Measurements from ENCODE around the gene CLEC16A.

CLEC16A gene

GRCh38 chr16:11060842-11061241 is 116.5 kb downstream of the CLEC16A start:
- in situ Hi-C loops (cut with MboI; ENCODE audit: low pct_unique_long_range_greater_than_20kb, low sequenced_read_pairs) = no loop called here

DNA sequence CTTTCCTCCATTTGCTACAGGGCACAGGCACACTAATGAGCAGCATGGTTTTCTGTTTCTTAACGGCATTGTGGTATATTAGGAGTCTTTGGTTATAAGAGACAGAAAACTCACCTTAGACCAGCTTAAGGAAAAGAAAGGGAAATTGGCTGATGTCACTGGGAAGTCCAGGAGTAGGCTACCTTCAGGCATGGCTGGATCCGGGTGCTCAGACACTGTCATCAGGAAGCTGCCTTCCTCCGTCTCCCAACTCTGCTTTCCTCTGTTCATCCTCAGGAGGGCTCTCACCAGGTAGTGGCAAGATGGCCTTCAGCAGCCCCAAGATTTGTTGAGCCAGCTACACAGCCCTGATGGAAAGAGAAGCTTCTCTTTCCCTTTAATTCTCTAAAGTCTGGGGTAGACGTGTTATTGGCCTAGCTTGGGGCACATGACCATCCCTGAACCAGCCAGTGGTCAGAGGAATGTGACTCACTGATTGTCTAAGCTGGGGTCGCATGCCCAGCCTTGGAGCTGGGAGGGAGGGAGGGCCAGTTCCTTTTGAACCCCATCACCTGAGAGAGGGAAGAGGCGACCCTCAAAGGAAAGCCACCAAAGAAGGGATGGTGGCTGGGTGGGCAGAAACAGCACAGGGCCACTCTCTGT is 117.4 kb downstream of the CLEC16A start:
- in situ Hi-C loops (cut with MboI; ENCODE audit: low pct_unique_long_range_greater_than_20kb, low sequenced_read_pairs) = no loop called here
- DNase-seq = no peak

More at GRCh38 chr16:11060842-11061241, 116.5 kb downstream of the CLEC16A start:
- no peak for DNase-seq

DNA sequence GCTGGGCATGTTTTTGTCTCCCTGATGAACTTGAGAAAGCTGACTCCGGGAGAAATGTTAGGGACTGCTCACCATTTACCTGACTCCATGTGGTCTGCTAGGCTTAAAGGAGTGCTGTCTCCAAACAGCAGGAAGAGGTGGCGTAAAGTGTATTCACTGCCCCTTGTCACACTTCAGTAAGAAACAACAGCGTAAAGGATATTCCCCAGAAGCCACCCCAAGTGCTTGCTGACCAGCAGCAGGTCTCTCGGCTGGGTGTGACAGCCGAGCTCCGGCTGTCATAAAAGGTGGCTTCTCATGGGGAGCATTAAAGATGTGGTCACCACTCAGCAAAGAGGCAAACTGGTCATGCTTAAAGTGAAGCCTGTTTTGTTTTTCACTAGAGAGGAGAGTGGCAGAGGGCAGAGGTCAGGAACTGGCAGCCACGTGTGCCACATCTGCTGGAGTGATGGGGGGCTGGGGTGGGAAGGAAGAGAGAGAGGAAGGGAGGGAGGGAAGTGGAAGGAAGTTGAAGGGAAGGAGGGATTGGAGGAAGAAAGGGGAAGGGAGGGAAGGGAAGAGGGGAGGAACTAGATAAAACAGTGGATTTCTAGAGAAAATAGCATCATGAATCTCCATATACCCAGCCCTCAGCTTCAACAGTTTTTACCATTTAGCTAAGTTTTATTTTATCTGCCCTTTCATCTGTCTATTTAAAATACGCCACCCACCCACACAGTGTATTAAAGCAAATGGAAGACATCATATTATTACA is 119.3 kb downstream of the CLEC16A start:
- in situ Hi-C loops (cut with MboI; ENCODE audit: low pct_unique_long_range_greater_than_20kb, low sequenced_read_pairs) = no loop called here
- no peak for DNase-seq

DNA sequence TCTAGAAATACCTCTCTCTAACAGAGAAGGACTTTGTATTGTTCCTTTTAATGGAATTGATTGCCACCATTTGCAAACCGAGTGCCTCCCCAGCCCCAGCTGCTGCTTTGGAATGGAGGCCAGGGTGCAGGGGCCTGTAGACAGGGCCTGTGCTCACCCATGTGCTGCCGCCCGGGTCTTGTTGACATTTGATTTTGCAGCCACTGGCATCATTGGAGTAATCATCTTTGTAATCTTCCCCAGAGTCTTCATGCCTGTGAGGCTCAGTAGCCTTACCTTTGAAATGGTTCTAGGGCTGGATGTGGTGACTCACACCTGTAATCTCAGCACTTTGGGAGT is 119.8 kb downstream of the CLEC16A start:
- in situ Hi-C loops (cut with MboI; ENCODE audit: low pct_unique_long_range_greater_than_20kb, low sequenced_read_pairs) = no loop called here
- DNase-seq = no peak

- no peak for DNase-seq
- in situ Hi-C loops (cut with MboI; ENCODE audit: low pct_unique_long_range_greater_than_20kb, low sequenced_read_pairs) = no loop called here
These were observed 120.5 kb downstream of the CLEC16A start for GRCh38 chr16:11064851-11065250.

DNA sequence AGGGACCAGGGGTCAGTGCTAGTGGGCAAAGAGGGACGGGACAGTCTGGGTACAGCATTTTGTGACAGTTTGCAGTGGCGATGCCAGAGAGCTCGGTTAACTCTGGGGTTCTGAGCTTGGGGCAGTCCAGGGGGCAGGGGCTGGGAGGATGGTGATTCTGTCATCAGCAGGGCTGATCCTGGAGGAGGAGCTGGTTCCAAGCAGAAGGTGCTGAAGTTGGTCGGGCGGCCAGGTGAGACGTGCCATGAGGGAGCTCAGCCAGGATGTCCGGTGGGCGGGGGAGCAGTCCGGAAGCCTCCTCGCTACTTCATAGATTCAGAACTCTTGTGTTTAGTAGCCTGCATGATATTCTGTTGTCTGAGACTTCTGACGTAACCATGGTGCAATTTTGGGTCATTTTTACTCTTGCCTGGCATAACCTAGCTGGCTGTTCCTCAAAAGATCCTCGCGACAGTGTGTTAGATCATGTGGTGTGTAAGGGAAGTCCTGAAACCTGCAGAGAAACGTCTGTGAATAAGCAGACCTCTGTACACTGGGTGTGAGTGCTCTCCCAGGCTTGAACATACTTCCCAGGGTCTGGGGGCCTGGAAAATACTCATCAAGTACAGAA is 122.0 kb downstream of the CLEC16A start:
- in situ Hi-C loops (cut with MboI; ENCODE audit: low pct_unique_long_range_greater_than_20kb, low sequenced_read_pairs) = no loop called here

GRCh38 chr16:11067266-11067665 is 122.9 kb downstream of the CLEC16A start:
- in situ Hi-C loops (cut with MboI; ENCODE audit: low pct_unique_long_range_greater_than_20kb, low sequenced_read_pairs) = no loop called here
- DNase-seq = no peak

More for the DNA sequence above, 122.0 kb downstream of the CLEC16A start:
- peak; percentile 52 for DNase-seq

DNA sequence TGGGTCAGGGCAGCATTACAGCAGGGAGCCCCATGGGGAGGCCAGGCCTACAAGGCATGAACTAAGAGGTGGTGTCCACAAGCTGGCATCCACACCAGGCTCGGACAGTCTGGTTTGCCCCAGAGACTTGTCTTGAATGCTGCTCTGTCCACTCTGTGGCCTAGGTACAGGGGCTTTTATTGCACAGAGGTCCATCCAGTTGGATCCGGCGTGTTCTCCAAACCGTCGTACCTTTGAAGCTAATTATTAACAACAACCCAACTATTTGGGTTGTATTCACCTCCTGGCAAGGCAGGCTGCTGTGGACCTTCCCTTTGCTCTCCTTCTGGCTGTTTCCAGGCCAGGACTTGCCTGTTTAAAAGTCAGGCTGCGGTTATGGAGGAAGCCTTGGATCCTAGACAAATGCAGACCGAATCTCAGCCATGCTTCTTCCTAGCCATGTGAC is 123.4 kb downstream of the CLEC16A start:
- in situ Hi-C loops (cut with MboI; ENCODE audit: low pct_unique_long_range_greater_than_20kb, low sequenced_read_pairs) = no loop called here
- no peak for DNase-seq

DNA sequence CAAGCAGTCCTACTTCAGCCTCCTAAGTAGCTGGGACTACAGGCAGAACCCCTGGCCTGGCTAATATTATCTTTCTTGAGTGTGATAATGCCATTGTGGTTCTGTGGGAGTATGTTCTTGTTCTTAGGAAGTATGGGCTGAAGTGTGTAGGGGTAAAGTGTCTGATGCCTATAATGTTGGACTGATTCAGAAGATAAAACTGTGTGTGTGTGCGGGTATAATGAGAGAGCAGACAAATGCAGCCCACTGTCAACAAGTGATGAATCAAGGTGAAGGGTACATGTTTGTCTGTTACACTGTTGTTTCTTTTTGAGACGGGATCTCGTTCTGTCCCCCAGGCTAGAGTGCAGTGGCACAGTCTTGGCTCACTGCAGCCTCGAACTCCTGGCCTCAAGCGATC is 127.5 kb downstream of the CLEC16A start:
- peak; percentile 63 for DNase-seq
- in situ Hi-C loops (cut with MboI; ENCODE audit: low pct_unique_long_range_greater_than_20kb, low sequenced_read_pairs) = no loop called here

DNA sequence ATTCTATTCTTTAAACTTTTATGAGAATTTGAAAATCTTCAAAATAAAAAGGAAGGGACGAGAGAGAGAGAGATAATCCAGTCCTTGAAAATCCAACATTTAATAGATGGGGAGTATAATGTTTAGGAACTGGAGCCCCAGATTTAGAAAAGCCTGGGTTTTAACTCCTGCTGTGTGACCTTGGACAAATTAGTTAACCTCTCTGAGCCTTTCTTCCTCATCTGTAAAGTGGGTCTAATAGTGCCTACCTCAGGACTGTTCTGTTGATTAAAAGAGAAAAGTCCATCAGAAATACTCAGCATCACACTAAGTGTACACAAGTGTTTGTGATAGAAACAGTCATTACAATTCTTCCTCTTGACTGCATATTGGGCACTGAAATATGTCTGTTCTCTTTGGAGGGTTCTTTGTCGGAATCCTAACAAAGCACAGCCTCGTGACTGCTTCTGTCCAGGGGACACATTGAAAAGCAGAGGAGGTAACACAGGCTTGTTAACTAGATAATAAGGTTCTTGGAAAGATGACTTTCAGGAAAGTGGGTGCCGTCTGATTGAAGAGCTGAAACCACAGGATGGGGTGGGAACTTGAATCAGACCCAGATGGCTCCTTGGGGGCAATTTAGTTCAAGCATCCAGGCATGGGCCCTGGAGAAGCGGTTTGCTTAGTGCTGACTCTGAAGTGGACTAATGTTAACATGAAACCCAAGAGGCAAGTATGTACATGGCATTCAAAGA is 128.2 kb downstream of the CLEC16A start:
- in situ Hi-C loops (cut with MboI; ENCODE audit: low pct_unique_long_range_greater_than_20kb, low sequenced_read_pairs) = no loop called here
- peak; percentile 83 for DNase-seq

DNA sequence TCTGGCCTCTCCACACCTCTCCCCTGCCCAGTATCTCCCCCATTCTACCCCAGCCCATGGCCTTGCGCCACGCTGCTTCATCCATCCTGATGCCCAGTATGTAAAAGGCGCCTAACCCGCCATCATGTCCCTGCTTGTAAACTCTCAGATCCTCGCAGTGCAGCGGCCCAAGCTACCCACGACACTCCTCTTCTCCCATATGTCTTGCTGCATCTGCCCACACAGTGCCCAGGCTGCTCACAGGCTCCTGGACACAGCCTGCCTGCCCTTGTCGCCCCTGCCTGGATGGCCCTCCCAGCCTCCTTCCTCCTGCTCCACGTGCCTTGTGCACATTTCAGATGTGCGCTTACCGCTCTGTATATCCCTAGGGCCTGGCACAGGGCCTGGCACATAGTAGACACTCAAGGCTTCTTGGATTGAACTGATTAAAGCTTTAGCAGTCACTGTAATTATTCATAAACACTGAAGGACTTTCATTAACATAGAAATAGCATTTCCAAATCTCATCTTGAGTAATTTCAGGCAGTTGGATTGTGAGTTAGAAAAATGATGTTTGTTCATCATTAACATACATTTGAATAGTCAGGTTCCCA is 129.1 kb downstream of the CLEC16A start:
- in situ Hi-C loops (cut with MboI; ENCODE audit: low pct_unique_long_range_greater_than_20kb, low sequenced_read_pairs) = no loop called here
- no peak for DNase-seq

- no peak for DNase-seq
- in situ Hi-C loops (cut with MboI; ENCODE audit: low pct_unique_long_range_greater_than_20kb, low sequenced_read_pairs) = no loop called here
These were observed 129.8 kb downstream of the CLEC16A start for GRCh38 chr16:11074131-11074530.

- in situ Hi-C loops (cut with MboI; ENCODE audit: low pct_unique_long_range_greater_than_20kb, low sequenced_read_pairs) = no loop called here
These were observed 130.8 kb downstream of the CLEC16A start for GRCh38 chr16:11075163-11075562.

GRCh38 chr16:11076259-11077018 is 132.1 kb downstream of the CLEC16A start:
- in situ Hi-C loops (cut with MboI; ENCODE audit: low pct_unique_long_range_greater_than_20kb, low sequenced_read_pairs) = no loop called here
- peak; percentile 53 for DNase-seq

More at GRCh38 chr16:11075163-11075562, 130.8 kb downstream of the CLEC16A start:
- DNase-seq = no peak

GRCh38 chr16:11078812-11079459 is 134.6 kb downstream of the CLEC16A start:
- DNase-seq = no peak
- in situ Hi-C loops (cut with MboI; ENCODE audit: low pct_unique_long_range_greater_than_20kb, low sequenced_read_pairs) = no loop called here

DNA sequence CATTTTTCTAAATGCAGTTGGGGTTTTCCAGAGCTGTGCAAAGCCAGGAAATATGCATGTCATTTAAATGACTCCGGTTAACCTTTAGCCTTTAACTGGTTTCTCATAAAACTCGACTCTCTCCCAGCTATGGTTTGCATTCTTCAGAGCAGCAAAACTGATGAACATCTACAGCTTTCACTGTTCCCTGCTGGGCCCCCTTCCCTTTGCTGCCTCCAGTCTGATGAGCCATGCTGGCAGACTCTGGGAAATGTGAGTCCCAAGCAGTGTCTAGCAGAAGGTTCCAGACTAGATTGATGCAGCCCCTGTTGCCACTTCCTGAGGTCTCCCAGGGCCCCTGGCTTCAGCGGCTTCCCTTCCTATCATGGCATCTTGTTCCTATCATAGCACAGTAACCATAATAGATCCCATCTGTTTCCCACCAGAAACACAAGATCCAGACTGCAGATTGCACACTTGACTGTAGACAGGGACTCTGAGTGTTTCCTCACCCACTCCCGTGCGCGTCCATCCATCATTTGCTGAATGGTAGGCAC is 135.4 kb downstream of the CLEC16A start:
- in situ Hi-C loops (cut with MboI; ENCODE audit: low pct_unique_long_range_greater_than_20kb, low sequenced_read_pairs) = no loop called here
- DNase-seq = no peak

- no peak for DNase-seq
- in situ Hi-C loops (cut with MboI; ENCODE audit: low pct_unique_long_range_greater_than_20kb, low sequenced_read_pairs) = no loop called here
These were observed 136.1 kb downstream of the CLEC16A start for GRCh38 chr16:11080327-11080967.

Measured in KBM-7 (cell line).